ENCODE measurements around the gene SCARF1.
A peak's percentile ranks its signal among the peaks of the same experiment; 100 is the strongest.

The SCARF1 gene

GRCh38 chr17:1598399-1599095 is 47.0 kb downstream of the SCARF1 start:
- no peak for TF ChIP-seq JUND (IDR thresholded peaks at IDR 0.05; ENCODE audit: low read depth)
- DNase-seq (ENCODE audit: low read depth in 1 of 2, low spot score in 1 of 2) = no peak
- in situ Hi-C loops (cut with HindIII; ENCODE audit: low pct_unique_long_range_greater_than_20kb, low sequenced_read_pairs) = no loop called here

- in situ Hi-C loops (cut with HindIII; ENCODE audit: low pct_unique_long_range_greater_than_20kb, low sequenced_read_pairs) = no loop called here
- peak; percentile 54 to 74 for DNase-seq (ENCODE audit: low read depth in 1 of 2, low spot score in 1 of 2)
- no peak for TF ChIP-seq JUND (IDR thresholded peaks at IDR 0.05; ENCODE audit: low read depth)
Observed at GRCh38 chr17:1597861-1598342, 47.6 kb downstream of the SCARF1 start.

- in situ Hi-C loops (cut with HindIII; ENCODE audit: low pct_unique_long_range_greater_than_20kb, low sequenced_read_pairs) = no loop called here
- no peak for TF ChIP-seq JUND (IDR thresholded peaks at IDR 0.05; ENCODE audit: low read depth)
- DNase-seq (ENCODE audit: low read depth in 1 of 2, low spot score in 1 of 2) = no peak
Observed at GRCh38 chr17:1593630-1593931, 52.0 kb downstream of the SCARF1 start.

DNA sequence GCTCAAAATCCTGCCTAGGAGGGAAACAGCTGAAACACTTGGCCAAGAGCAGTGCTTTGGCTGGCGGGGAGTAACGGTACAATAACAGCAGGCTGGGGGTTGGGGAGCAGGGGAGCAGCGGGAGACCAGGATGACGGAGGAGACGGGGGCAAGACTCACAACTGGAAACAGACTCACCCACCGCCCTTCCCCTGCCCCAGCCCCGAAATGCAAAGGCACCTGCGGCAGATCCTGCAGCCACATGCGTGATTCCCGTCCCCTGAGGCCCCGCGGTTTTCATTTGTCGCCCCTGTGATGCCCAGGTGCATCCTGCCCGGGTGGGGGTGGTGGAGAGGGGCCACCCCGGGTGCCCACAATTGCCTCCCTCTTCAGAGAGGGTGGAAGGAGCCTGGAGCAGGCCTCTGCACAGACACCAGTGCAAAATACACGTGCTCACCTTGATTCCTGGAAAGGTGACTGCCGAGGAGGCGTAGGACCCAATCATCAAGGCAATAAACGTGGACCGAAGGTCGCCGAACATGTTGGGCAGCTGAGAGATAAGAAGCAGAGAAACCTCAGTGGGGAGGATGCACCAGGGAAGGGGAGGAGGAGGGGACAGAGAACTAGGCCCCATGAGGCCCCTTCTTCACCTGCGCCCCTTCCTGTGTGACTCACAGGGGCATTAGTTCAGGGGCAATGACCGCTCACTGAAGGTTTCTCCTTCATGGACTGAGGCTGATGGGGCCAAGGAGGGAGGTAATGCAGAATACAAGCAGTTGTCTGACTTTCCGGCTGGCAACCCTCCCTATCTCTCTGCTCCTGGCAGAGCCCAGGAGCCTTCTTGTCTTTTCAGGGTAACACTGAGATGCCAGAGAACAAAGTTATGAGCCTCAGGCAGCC is 52.5 kb downstream of the SCARF1 start:
- DNase-seq (ENCODE audit: low read depth in 1 of 2, low spot score in 1 of 2) = no peak
- in situ Hi-C loops (cut with HindIII; ENCODE audit: low pct_unique_long_range_greater_than_20kb, low sequenced_read_pairs) = no loop called here
- no peak for TF ChIP-seq JUND (IDR thresholded peaks at IDR 0.05; ENCODE audit: low read depth)

DNA sequence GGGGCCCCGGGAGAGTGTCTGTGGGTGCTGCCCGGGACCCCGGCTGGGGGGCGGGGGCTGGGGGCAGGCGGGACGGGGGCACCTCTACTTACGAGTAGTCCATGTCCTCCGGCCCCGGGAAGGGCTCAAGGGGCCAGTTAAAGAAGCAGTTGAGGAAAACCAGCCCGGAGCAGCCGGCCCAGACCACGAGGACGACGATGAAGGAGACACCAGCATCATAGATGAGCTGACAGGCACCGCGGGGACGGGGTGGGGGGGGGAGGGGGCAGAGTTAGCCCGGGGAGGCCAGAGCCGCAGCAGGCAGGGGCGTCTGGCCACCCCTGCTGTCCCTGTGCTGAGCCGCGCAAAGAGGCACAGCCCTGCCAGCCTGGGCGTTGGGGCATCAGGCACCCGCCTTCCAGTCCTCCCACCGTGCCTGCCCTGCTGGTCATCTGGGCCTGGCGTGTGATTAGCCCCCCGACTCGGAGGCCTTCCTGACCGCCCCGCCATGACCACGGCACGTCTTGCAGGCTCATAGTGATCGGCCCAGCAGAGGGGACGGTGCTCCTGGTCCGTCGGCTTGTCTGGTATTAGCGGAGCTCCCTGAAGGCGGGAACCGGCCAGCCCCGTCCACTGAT is 54.0 kb downstream of the SCARF1 start:
- in situ Hi-C loops (cut with HindIII; ENCODE audit: low pct_unique_long_range_greater_than_20kb, low sequenced_read_pairs) = no loop called here
- TF ChIP-seq JUND (IDR thresholded peaks at IDR 0.05; ENCODE audit: low read depth) = no peak
- DNase-seq (ENCODE audit: low read depth in 1 of 2, low spot score in 1 of 2) = no peak

DNA sequence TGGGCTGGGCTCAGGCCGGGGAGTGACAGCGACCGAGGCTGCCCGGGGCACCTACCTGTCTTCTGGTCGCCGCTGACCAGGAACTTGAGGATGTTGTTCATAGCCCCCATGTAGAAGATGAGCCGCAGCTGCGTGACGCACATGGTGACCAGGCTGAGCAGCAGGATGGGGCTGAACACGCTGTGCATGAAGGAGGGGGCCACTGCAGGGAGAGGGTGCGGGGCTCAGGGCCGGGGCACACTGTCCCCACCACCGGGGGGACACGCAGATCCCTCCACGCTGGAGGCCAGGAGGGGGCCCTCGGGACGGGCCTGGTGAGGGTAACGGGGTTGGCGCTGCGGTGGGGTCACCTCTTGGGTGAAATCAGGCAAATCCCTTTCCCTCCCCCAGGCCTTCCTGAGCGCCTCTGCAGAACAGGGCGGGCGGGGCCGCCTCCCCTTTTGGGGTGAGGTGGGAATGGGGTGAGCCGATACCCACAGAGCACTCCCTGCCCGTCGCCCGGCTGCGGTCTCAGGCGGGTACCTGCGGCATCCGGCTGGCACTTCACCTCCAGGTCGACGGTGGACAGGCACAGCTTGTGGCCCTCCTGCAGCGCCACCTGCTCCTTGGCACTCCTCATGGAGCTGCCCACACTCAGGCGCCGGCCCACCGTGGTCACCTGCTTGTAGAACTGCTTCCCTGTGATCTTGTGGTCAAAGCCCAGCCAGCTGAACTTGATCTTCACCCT is 54.6 kb downstream of the SCARF1 start:
- in situ Hi-C loops (cut with HindIII; ENCODE audit: low pct_unique_long_range_greater_than_20kb, low sequenced_read_pairs) = no loop called here
- no peak for TF ChIP-seq JUND (IDR thresholded peaks at IDR 0.05; ENCODE audit: low read depth)
- no peak for DNase-seq (ENCODE audit: low read depth in 1 of 2, low spot score in 1 of 2)

- no peak for DNase-seq (ENCODE audit: low read depth in 1 of 2, low spot score in 1 of 2)
- in situ Hi-C loops (cut with HindIII; ENCODE audit: low pct_unique_long_range_greater_than_20kb, low sequenced_read_pairs) = no loop called here
- TF ChIP-seq JUND (IDR thresholded peaks at IDR 0.05; ENCODE audit: low read depth) = no peak
Observed at GRCh38 chr17:1590029-1590746, 55.3 kb downstream of the SCARF1 start.

DNA sequence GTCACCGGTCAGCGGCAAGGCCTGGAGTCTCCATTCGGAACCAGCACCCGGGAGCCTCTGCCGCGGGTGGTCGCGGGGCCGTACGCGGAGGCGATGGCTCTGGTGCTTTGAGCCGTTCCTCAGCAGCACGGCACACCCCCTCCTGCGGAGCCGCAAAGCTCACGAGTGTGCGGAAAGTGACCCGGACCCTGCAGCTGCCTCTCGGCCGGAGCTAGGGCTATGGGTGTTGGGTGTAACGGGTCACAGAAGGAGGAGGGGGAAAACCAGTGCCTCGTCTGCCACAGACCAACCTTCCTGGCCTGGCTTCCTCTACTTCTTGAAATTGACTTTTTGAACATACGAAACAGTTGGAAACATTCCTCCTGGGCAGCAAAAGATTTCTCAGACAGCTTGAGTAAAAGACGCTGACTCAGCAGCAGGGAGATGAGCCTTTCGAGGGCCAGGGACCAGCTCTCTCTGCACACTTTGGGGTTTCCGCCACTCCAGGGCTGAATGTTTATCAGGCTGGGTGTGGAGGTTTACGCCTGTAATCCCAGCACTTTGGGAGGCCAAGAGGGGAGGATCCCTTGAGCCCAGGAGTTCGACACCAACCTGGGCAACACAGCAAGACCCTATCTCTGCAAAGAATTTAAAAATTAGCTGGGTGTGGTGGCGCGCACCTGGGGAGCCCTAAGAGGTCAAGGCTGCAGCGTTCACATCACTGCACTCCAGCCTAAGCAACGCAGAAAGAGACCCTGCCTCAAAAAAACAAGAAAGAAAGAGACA is 56.5 kb downstream of the SCARF1 start:
- TF ChIP-seq JUND (IDR thresholded peaks at IDR 0.05; ENCODE audit: low read depth) = no peak
- in situ Hi-C loops (cut with HindIII; ENCODE audit: low pct_unique_long_range_greater_than_20kb, low sequenced_read_pairs) = no loop called here

DNA sequence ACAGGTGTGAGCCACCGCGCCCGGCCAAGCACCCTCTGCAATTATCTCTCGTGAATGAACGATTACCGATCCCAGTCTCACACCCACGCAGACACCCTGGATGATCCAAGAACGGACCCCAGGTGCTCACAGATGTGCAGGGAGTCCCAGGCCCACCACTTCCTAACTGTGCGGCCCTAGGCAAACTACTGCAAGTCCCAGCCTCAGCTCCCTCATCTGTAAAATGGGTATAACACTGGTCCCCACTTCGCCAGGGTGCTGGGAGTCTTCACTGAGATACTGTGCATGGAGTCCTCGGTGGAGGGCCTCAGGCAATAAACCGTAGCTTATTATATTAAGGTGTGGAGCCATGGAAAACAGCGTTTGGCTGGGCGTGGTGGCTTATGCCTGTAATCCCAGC is 61.4 kb downstream of the SCARF1 start:
- in situ Hi-C loops (cut with HindIII; ENCODE audit: low pct_unique_long_range_greater_than_20kb, low sequenced_read_pairs) = no loop called here
- TF ChIP-seq JUND (IDR thresholded peaks at IDR 0.05; ENCODE audit: low read depth) = no peak
- no peak for DNase-seq (ENCODE audit: low read depth in 1 of 2, low spot score in 1 of 2)

More for the DNA sequence above, 56.5 kb downstream of the SCARF1 start:
- DNase-seq (ENCODE audit: low read depth in 1 of 2, low spot score in 1 of 2) = no peak
